NCI-H2081 (cell line): ENCODE measurements around the gene HSF4.
A peak's percentile ranks its signal among the peaks of the same experiment; 100 is the strongest.

ENCODE experiments used
- DNase-seq, 2 experiments: peaks; one replicate each; lab custom pipeline; 2025; lab: John Stamatoyannopoulos, UW

The HSF4 gene

GRCh38 chr16:67184995-67185650, 20.6 kb downstream of the HSF4 start:
- DNase-seq, result peak; percentile 59 to 73

- no peak for DNase-seq
Observed at GRCh38 chr16:67185651-67186134, 21.1 kb downstream of the HSF4 start.

GRCh38 chr16:67186550-67186950, 22.0 kb downstream of the HSF4 start:
- DNase-seq, result no peak

- DNase-seq, result no peak
Observed at GRCh38 chr16:67187175-67187890, 22.8 kb downstream of the HSF4 start.

GRCh38 chr16:67188323-67188722, 23.8 kb downstream of the HSF4 start:
- no peak for DNase-seq

- no peak for DNase-seq
Observed at GRCh38 chr16:67188798-67189197, 24.3 kb downstream of the HSF4 start.

- no peak for DNase-seq
Observed at GRCh38 chr16:67190041-67190440, 25.5 kb downstream of the HSF4 start, which contains the start of gene EXOC3L1. Gene EXOC3L1, minus strand, starts transcription at chr16:67190136. Its CDS starts 460 bp downstream, at chr16:67189676.

GRCh38 chr16:67190448-67191399, 26.2 kb downstream of the HSF4 start:
- no peak for DNase-seq

GRCh38 chr16:67191411-67191994, 27.0 kb downstream of the HSF4 start:
- DNase-seq, result no peak

- peak; percentile 83 to 89 for DNase-seq
Observed at GRCh38 chr16:67191995-67192681, 27.6 kb downstream of the HSF4 start, which contains the start of gene E2F4. Gene E2F4, plus strand, starts transcription at chr16:67192155. Its CDS starts 73 bp downstream, at chr16:67192228.

GRCh38 chr16:67192781-67193361, 28.3 kb downstream of the HSF4 start:
- DNase-seq, result no peak

- no peak for DNase-seq
Observed at GRCh38 chr16:67193536-67193935, 29.0 kb downstream of the HSF4 start.

GRCh38 chr16:67194260-67194659, 29.7 kb downstream of the HSF4 start:
- no peak for DNase-seq

GRCh38 chr16:67195676-67196075, 31.1 kb downstream of the HSF4 start:
- DNase-seq, result no peak

GRCh38 chr16:67196881-67197280, 32.3 kb downstream of the HSF4 start:
- DNase-seq, result no peak

- no peak for DNase-seq
Observed at GRCh38 chr16:67197704-67198103, 33.2 kb downstream of the HSF4 start.

- DNase-seq, result no peak
Observed at GRCh38 chr16:67198238-67198734, 33.7 kb downstream of the HSF4 start.

GRCh38 chr16:67199011-67199807, 34.7 kb downstream of the HSF4 start, which contains the start of gene ELMO3:
Gene ELMO3, plus strand, starts transcription at chr16:67199131. Its CDS starts 196 bp downstream, at chr16:67199327.
- peak; percentile 23 to 47 for DNase-seq

- no peak for DNase-seq
Observed at GRCh38 chr16:67199808-67200198, 35.3 kb downstream of the HSF4 start.

- DNase-seq, result no peak
Observed at GRCh38 chr16:67200491-67200890, 35.9 kb downstream of the HSF4 start.
